ENCODE data around the gene LIMS1.
"Not testable (repeated sequence)": the region's sequence is repeated elsewhere in the genome, so short reads cannot be mapped to it uniquely, and the experiment has no call there.

DNA sequence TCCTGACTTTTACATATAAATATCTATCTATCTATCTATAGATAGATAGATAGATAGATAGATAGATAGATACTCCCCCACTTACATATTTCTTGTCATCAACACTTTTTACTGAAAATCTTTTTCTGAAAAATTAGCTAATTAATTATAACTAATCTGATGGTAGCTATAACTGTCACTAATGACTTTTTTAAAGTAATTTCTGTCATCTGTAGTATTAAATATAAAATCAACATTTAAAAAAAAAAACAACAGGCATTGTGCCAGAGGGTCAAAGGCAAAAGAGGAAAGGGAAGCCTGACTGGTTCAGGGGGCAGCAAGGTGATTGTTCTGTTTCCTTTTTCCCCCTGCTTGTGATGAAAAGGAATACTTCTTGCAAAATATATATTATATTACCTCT, 122.0 kb downstream of the LIMS1 start:
- TF ChIP-seq, protein P1, sequence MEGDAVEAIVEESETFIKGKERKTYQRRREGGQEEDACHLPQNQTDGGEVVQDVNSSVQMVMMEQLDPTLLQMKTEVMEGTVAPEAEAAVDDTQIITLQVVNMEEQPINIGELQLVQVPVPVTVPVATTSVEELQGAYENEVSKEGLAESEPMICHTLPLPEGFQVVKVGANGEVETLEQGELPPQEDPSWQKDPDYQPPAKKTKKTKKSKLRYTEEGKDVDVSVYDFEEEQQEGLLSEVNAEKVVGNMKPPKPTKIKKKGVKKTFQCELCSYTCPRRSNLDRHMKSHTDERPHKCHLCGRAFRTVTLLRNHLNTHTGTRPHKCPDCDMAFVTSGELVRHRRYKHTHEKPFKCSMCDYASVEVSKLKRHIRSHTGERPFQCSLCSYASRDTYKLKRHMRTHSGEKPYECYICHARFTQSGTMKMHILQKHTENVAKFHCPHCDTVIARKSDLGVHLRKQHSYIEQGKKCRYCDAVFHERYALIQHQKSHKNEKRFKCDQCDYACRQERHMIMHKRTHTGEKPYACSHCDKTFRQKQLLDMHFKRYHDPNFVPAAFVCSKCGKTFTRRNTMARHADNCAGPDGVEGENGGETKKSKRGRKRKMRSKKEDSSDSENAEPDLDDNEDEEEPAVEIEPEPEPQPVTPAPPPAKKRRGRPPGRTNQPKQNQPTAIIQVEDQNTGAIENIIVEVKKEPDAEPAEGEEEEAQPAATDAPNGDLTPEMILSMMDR (IDR thresholded peaks at IDR 0.05), result not testable (repeated sequence)
- not testable (repeated sequence) for TF ChIP-seq POLR2A, EP300 (IDR thresholded peaks at IDR 0.05)

Data from stomach (tissue), 4 donors.